ENCODE data around the gene ANP32E.

ANP32E gene

DNA sequence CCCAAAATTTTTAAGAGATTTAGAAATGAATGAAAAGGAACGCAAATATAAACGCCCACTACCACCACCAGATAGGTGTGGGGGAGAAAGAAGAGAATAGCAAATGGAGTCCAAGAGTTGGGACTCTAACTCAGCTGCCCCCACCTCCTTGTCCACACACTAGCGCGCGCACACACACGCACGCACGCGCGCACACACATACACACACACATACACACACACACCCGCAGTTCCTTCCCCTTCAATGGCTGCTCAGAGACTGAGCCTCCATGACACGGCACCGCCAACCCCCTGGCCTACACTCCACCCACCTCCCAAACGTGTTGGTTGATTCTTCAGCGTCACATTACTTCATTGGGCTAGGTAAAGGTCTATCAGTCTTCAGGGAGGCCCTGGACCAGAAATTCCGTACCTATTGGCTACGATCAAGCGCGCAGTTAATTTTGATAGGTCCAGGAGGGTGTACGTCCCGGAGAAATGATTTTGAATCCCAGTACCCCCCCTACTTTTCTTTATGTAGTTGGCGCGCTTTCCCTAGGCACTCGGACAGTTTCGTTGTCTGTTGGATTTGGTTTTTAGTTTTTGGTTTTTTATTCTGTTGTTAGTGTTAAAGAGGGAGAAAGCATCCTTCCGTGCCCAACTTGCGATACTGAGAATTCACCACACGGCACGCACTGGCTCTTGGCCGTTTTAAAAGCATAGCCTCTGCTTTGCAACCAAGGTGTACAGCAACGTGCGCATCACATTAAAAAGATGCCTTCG is at the start of gene ANP32E:
Gene ANP32E (minus strand): TSS at position 261 of the 762 bp plus-strand sequence. CDS start 326 bp downstream, outside the sequence.
- TF ChIP-seq, protein P1, sequence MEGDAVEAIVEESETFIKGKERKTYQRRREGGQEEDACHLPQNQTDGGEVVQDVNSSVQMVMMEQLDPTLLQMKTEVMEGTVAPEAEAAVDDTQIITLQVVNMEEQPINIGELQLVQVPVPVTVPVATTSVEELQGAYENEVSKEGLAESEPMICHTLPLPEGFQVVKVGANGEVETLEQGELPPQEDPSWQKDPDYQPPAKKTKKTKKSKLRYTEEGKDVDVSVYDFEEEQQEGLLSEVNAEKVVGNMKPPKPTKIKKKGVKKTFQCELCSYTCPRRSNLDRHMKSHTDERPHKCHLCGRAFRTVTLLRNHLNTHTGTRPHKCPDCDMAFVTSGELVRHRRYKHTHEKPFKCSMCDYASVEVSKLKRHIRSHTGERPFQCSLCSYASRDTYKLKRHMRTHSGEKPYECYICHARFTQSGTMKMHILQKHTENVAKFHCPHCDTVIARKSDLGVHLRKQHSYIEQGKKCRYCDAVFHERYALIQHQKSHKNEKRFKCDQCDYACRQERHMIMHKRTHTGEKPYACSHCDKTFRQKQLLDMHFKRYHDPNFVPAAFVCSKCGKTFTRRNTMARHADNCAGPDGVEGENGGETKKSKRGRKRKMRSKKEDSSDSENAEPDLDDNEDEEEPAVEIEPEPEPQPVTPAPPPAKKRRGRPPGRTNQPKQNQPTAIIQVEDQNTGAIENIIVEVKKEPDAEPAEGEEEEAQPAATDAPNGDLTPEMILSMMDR (IDR thresholded peaks at IDR 0.05; ENCODE audit: low read length, missing control alignments), result peak; percentile 4
- peak within 1 kb of the TSS; percentile 82 for H3K4me3 ChIP-seq (replicated peaks; ENCODE audit: low read depth, low read length)
- peak; percentile 100 for DNase-seq (ENCODE audit: low read depth)

DNA sequence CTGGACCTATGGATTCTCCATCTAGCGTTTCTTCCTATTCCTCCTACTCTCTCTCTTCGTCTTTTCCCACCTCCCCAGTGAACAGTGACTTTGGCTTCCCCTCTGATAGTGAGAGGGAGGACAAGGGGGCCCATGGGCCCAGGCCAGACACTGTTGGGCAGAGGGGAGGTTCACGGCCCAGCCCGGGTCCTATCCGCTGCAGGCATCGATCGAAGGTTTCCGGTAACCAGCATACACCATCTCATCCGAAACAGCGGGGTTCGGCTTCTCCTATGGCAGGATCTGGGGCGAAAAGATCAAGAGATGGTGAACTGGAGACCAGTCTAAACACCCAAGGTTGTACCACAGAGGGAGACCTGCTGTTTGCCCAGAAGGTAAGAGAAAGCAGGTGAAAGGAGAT is 47.3 kb upstream of the ANP32E start:
- peak overlapping the region; percentile 60 for H3K4me3 ChIP-seq (replicated peaks; ENCODE audit: low read depth, low read length)
- DNase-seq (ENCODE audit: low read depth), result no peak
- TF ChIP-seq, protein P1 (IDR thresholded peaks at IDR 0.05; ENCODE audit: low read length, missing control alignments), result no peak

DNA sequence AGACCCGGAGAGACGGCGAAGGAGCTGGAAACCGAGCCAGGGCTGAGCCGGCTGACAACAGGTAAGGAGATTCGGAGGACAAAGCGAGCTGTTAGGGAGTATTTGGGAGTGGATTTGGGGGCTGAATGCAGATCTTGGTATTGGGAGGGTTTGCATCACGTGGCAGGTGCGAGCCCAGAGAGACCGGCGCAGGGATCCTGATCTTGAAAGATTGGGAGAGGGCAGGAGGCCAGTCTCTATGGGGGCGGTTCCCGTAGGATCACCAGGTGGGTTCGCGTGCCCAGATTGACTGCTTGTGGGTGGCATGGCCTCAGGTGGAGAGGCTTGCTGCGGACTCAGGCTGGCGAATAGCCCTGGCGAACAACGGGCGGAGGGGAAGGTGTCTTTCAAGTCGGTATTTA is 46.6 kb upstream of the ANP32E start:
- TF ChIP-seq, protein P1 (IDR thresholded peaks at IDR 0.05; ENCODE audit: low read length, missing control alignments), result no peak
- DNase-seq (ENCODE audit: low read depth), result no peak
- peak overlapping the region; percentile 60 for H3K4me3 ChIP-seq (replicated peaks; ENCODE audit: low read depth, low read length)

DNA sequence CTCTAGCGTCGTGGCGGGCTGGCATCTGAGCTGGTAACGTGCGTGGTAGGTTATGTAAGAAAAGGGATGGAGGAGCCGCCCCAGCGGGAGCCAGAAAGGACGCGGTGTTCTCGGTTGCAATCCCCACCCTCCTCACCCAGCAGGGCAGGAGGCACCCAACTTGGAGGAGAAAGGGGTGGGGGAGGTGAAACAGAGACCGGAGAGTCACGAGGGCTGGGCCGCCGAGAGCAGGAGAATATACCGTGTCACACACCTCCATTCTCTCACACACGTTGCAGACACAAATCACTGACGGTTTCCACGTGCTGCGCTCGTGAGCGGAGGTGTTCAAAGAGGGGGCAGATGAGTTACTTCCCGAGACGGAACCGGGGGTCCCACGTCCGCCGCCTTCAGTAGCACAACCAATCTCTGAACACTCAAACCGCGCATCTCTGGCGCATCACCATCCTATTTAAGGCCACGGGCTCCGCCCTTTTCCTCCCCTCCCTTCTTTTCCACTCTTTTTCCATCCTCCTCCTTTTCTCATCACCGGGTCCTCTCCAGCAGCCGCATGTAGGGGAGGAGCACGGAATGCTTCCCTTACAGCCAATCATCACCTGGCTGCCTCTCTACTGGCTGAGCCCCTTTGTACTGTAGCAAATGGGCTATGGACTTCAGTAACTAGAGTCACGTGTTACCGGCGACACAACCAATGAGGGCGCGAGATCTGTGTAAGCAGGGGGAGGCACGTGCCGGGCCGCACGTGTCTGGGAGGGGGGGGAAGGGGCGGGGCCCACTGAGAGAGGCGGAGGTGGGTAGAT is 46.0 kb upstream of the ANP32E start, which contains the start of gene CIART:
Gene CIART (plus strand): TSS at position 797 of the 800 bp plus-strand sequence. CDS start 714 bp downstream, outside the sequence.
- peak within 1 kb of the TSS; percentile 60 for H3K4me3 ChIP-seq (replicated peaks; ENCODE audit: low read depth, low read length)
- peak; percentile 99 for DNase-seq (ENCODE audit: low read depth)
- TF ChIP-seq, protein P1 (IDR thresholded peaks at IDR 0.05; ENCODE audit: low read length, missing control alignments), result no peak

DNA sequence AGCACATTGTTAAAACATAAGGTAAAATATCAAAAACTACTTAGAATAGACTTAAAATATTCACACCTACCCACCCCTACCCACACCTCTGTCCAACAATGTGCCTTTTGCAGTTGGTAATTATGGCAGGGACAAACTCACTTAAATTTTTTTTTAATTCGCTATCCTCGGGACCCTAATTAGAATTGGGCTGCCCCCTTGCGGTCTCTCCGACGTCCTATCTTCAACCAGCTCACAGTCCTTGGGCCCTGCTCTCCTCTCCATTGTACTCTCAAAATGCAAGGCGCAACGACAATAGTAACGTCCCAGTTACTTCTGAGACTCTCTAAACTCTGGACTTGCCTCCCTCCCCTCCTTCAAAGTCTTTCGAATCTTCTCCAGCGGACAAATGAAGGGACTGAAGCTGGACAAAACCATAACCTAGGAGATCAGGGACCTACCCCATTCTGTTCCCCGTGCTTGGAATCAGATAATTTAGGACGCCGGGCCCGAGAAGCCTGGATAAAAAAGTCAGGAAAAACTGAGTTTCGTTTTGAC is 45.4 kb upstream of the ANP32E start:
- TF ChIP-seq, protein P1 (IDR thresholded peaks at IDR 0.05; ENCODE audit: low read length, missing control alignments), result peak; percentile 70
- H3K4me3 ChIP-seq (replicated peaks; ENCODE audit: low read depth, low read length), result peak overlapping the region; percentile 60
- DNase-seq (ENCODE audit: low read depth), result peak; percentile 76

DNA sequence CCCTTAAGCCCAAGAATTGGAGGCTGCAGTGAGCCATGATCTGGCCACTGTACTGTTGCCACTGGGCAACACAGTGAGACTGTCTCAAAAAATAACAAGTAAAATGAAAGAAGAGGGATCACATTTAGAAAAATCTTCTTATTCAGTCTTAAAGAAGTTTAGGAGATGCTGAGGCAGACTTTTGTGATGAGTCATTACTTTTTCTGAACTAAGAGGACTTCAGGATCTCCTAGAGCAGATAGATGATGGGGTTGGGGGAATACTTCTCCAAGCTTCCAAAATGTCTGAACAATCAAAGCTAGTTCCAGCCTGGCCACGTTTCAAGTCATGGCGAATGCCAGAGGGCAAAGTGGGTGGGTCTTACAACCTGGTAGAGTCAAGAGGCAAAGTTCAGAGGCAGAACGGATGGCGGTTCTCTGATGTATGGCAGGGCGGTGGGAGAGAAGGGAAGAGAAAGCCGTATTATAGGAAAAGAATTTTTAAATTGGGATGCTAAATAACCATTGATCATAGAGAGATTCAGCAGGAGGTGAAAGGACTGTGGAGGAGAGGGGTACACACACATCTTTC is 44.3 kb upstream of the ANP32E start:
- TF ChIP-seq, protein P1 (IDR thresholded peaks at IDR 0.05; ENCODE audit: low read length, missing control alignments), result no peak
- H3K4me3 ChIP-seq (replicated peaks; ENCODE audit: low read depth, low read length), result no peak overlapping the region
- DNase-seq (ENCODE audit: low read depth), result no peak
